NCI-H1436 (cell line): ENCODE measurements around the gene AGTRAP.

Experiments
- DNase-seq: peaks from one replicate; lab custom pipeline; 2025; lab: John Stamatoyannopoulos, UW

The AGTRAP gene

GRCh38 chr1:11736746-11737639 lies 1.1 kb downstream of the AGTRAP start:
- no peak for DNase-seq

DNA sequence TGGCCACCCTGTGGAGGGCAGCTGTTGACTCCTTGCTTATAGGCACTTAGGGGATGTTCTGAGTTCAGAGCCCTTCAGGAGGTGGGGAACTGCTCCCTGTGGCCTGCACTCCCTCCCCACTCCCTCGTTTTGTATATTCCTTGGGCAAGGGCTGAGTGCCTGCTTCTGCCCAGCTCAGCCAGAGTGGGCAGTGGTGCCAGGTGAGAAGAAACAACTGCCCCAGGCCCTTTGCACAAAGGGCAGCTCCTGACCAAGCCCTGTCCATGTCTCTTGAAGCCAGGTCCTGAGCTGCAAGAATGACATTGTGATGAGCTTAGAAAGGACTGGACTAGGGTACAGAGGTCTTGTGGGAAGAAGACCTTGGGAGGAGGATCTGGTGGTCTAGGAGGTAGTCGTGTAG lies 2.2 kb downstream of the AGTRAP start:
- no peak for DNase-seq

- DNase-seq: no peak
Observed at GRCh38 chr1:11738783-11739182, 2.8 kb downstream of the AGTRAP start.

GRCh38 chr1:11740258-11741192 lies 4.6 kb downstream of the AGTRAP start:
- DNase-seq: no peak

- DNase-seq: no peak
Observed at GRCh38 chr1:11741482-11741881, 5.5 kb downstream of the AGTRAP start.

GRCh38 chr1:11741919-11742558 lies 6.1 kb downstream of the AGTRAP start:
- no peak for DNase-seq

DNA sequence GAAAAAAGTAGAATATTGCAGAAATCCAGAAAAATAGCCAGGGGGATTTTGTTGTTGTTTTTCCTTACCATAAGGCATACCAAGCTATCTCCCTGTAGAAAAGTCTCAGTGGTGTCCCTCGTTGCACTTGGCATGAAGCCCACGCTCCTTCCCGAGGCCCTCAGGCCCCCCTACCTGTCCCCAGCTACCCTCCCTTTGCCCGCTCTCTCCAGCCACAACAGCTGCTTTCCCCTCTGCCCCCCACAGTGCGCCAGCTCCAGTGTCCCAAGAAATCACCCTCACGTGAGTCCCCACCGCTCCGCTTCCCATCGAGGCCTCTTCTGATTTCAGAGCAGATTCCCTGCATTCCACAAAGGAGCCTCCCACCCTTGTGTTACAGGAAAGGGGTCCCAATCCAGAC lies 8.4 kb downstream of the AGTRAP start:
- no peak for DNase-seq

GRCh38 chr1:11746092-11746491 lies 10.2 kb downstream of the AGTRAP start:
- no peak for DNase-seq

DNA sequence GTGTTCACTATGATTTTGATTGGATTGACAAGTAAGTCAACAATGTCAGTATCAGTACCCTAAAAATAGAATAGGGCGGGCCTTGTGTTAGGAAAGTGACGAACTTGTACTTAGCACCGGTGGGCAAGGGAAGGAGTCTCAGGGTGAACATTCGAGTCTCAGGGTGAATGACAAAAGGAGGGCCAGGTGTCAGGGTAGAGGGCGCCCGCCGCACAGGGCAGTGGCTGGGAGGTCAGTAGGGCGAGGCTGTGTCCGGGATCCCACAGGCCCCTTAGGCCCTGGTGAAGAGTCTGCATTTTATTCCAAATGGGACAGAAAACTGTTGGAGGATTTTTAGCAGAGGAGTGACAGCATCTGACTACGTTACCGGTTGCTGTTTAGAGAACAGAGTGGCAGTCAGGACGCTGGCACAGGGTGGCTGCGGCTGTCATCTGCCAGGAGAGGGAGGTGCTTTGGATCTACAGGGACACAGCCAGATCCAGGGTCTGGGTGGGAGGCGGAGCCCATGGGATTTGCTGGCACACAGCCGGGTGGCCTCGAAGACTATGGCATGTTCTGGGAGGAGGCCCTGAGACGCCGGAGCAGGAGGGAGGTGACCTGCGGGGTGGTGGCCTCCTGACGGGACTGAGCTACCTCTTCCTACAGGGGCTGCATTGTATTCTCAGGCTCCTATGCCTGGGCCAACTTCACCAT lies 11.0 kb downstream of the AGTRAP start:
- no peak for DNase-seq

DNA sequence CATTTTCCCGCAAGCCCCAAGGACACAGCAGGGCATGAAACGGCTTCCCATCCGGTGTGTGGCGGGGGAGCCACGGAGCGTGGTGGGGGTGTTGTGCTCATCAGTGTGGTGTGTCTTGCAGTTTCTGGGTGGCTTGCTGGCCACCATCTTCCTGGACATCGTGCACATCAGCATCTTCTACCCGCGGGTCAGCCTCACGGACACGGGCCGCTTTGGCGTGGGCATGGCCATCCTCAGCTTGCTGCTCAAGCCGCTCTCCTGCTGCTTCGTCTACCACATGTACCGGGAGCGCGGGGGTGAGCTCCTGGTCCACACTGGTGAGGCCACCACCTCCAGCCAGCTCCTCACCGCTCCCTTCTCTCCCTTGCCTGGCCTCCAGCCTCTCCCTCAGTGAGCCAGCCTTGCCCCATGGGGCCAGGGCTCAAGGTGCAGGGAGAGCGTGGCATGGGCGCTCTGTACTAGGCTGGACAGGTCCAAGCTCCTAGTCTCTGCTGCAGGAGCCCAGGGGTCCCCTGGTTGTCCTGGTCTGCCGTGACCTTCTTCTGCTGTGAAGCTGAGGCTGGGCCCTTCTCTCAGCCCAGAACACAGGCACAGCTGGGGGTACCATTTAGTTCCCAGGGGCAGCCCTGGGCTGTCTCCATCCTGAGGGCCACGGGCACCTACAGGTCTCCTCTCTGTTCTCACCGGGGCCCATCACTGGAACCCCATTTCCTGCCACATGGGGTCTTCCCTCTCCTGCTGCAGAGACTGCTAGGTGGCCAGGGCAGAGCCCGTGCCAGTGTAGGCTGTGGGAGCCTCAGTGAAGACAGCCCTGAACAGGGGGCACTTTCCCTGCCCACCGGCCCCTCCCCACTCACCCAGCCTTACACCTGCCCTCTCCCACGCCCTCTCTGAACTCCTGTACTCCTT lies 12.6 kb downstream of the AGTRAP start:
- no peak for DNase-seq

GRCh38 chr1:11749203-11749689 lies 13.3 kb downstream of the AGTRAP start:
- DNase-seq: no peak

DNA sequence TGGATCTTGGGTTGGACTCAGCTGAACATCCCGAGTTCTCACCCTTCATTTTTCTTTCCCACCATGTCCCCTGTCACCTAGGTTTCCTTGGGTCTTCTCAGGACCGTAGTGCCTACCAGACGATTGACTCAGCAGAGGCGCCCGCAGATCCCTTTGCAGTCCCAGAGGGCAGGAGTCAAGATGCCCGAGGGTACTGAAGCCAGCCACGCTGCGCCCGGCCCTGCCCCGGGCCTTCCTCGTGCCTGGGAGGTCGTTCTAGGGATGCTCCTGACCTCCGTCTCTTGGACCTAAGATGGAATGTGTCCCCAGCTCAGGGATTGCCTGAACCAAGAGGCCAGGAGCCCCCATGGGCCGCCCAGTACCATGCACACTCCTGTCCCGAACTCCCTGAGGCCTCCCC lies 14.1 kb downstream of the AGTRAP start:
- DNase-seq: no peak

DNA sequence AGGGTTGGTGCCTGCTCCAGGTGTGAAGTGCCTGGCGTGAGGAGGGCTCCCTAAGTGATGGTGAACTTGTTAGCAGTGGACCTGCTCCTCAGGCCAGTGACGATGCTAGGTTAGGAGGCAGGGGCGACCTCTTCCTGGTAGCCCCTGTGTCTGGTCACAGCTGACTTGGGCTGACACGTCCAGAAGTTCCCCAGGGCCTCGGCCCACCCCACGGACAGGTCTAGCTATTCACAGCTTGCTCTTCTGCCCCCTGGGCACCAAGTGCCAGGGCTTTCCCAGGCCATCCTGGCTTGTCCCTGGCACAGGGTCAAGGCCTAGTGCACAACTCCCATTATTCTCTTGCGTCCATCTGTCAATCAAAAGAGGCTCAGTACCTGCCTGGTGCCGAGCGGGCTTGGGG lies 15.2 kb downstream of the AGTRAP start:
- DNase-seq: no peak

GRCh38 chr1:11752359-11753088 lies 16.6 kb downstream of the AGTRAP start:
- no peak for DNase-seq

DNA sequence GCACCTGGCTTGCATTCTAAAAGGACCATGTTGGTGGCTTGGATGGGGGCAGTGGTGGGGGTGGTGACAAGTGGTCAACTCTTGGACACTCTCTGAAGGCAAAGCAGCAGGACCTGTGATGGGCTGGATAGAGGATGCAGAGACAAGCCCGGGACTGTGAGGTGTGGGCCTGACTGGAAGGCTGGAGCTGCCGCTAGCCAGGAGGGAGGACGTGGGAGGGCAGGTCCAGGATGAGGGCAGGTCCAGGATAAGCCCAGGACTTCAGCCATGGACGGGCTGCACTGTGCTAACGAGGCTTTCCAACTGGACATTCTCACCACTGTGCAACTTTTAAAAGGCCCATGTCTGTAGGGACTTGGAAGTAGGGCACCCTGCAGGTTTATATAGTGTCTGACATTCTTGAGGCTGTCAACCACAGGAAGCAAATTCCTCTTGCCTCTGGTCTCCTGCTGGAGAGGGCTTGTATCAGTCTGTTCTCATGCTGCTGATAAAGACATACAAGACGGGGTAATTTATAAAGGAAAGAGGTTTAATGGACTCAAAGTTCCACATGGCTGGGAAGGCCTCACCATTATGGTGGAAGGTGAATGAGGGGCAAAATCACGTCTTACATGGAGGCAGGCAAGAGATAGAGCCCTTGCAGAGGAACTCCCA lies 17.7 kb downstream of the AGTRAP start:
- DNase-seq: no peak

DNA sequence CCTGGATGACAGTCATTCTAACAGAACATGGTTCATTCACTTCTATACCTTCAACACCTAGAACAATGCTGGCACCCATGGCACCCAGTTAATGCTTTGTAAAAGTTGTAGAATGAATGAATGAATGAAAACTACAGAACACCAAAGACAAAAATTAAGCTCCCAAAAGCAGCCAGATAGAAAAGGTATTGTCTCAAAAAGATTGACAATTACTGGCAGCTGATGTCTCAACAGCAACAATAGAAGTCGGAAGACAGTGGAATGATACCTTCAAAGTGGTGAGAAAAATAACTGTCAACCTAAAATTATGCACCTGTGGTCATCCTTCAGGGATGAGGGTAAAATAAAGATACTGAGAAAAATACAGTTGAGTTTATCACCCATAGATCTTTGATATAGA lies 21.1 kb downstream of the AGTRAP start:
- DNase-seq: no peak

- no peak for DNase-seq
Observed at GRCh38 chr1:11759791-11760190, 23.9 kb downstream of the AGTRAP start.

- no peak for DNase-seq
Observed at GRCh38 chr1:11761285-11761684, 25.3 kb downstream of the AGTRAP start.

GRCh38 chr1:11761988-11762406 lies 26.1 kb downstream of the AGTRAP start, which contains the start of gene C1orf167:
Gene C1orf167, plus strand, starts transcription at chr1:11762193. Its CDS starts 2,208 bp downstream, at chr1:11764401.
- DNase-seq: no peak
